Kidney (tissue), 14 donors: Measurements from ENCODE around the gene DCAF6. TPM values are rescaled to one million over a fixed set of nuclear protein-coding genes. Genes with fewer than 3 reads are reported as not detected.

Experiments used
- DNase-seq, 5 donors: peaks; one replicate each; pipeline ENCODE4 v3.0.0-alpha.2; 2013 to 2020
- FAIRE-seq: peaks from 2 replicates; lab custom pipeline; 2012; peaks lifted over from hg19 to GRCh38; lab: Jason Lieb, UNC
- H3K27ac ChIP-seq, 2 donors: one replicate each; pipeline ENCODE4 v1.7.0; 2013; ENCODE audit warnings: low read depth in 2 of 2, low read length in 2 of 2, inconsistent platforms in 1 of 2
- H3K27me3 ChIP-seq: one replicate; pipeline ENCODE4 v1.7.1; 2013; ENCODE audit warnings: low read length, inconsistent platforms; ENCODE audit not compliant: control insufficient read depth, insufficient read depth
- H3K36me3 ChIP-seq, 3 donors: one replicate each; pipeline versions ENCODE4 v1.7.0 to v1.7.1; 2013; ENCODE audit warnings: low read length in 3 of 3, control low read depth in 1 of 3, inconsistent platforms in 1 of 3; ENCODE audit not compliant: insufficient read depth in 3 of 3, control insufficient read depth in 2 of 3
- H3K4me1 ChIP-seq, 3 donors: one replicate each; pipeline versions ENCODE4 v1.7.0 to v1.7.1; 2013; ENCODE audit warnings: low read length in 3 of 3, inconsistent platforms in 1 of 3, low read depth in 1 of 3; ENCODE audit not compliant: control insufficient read depth in 2 of 3, insufficient read depth in 2 of 3
- H3K4me3 ChIP-seq, 3 donors: one replicate each; pipeline versions ENCODE4 v1.7.0 to v1.8.1; 2013; ENCODE audit warnings: low read length in 3 of 3, control low read depth in 1 of 3, inconsistent platforms in 1 of 3
- H3K9ac ChIP-seq, 3 donors: one replicate each; pipeline versions ENCODE4 v1.7.0 to v1.7.1; 2013; ENCODE audit warnings: low read length in 3 of 3, control low read depth in 1 of 3, inconsistent platforms in 1 of 3
- H3K9me3 ChIP-seq, 3 donors: one replicate each; pipeline versions ENCODE4 v1.7.0 to v1.7.1; 2013; ENCODE audit warnings: low read length in 3 of 3, control low read depth in 1 of 3, inconsistent platforms in 1 of 3; ENCODE audit not compliant: control insufficient read depth in 2 of 3, insufficient read depth in 1 of 3
- intact Hi-C: fragments of 100-400 bp; cut with DNase I; formaldehyde crosslinking; loops from one replicate; pipeline ENCODE4 v1.11.1; 2022
- polyA plus RNA-seq: library from polyadenylated mRNA; stranded (reverse); fragments of 350-450 nt; fragmentation: Illumina TruSeq; extraction: RNeasy Lipid Tissue Mini Kit (QIAGEN cat#74804); gene quantifications from one replicate; pipeline ENCODE4 v1.2.3, GENCODE V29; 2014; ENCODE audit warnings: low read depth, low replicate concordance; ENCODE audit not compliant: insufficient read depth
- total RNA-seq: library from RNA; stranded (reverse); fragmentation: NEBNext Ultra II Directional; extraction: Animal tissue kit (Norgen Biotek cat#: 25700); gene quantifications from one replicate; pipeline ENCODE4 v1.2.1, GENCODE V29; 2021
- TF ChIP-seq, protein P1 (sequence below): IDR thresholded peaks from 3 replicates; pipeline ENCODE4 v1.5.1; 2012; ENCODE audit warnings: mild to moderate bottlenecking, moderate library complexity, borderline replicate concordance; ENCODE audit not compliant: insufficient read depth; ENCODE audit errors: extremely low read depth
- donor health status: control.
- donor health status: control.
- donor health status: control.
- donor health status: control.
- donor health status: control.
- donor health status: DM: yes; HTN: yes; CAD: no.
- donor health status: Normal renal cell carcinoma (clear cell type).

DCAF6 gene
- total and polyA plus RNA-seq, 2 donors from 2014 or later, result 30.8 to 58.8 TPM

- Histone ChIP-seq H3K27ac (no peak overlapping the region), H3K36me3 (no peaks in the 10 kb centered on the region), H3K4me1 (no peaks in the 10 kb centered on the region), H3K4me3 (no peak overlapping the region), H3K9me3 (no peaks in the 10 kb centered on the region), H3K27me3 (no peaks in the 10 kb centered on the region), H3K9ac (no peak overlapping the region)
- FAIRE-seq (no peak), DNase-seq (no peak)
- intact Hi-C loops, result no loop called here
- TF ChIP-seq, protein P1, sequence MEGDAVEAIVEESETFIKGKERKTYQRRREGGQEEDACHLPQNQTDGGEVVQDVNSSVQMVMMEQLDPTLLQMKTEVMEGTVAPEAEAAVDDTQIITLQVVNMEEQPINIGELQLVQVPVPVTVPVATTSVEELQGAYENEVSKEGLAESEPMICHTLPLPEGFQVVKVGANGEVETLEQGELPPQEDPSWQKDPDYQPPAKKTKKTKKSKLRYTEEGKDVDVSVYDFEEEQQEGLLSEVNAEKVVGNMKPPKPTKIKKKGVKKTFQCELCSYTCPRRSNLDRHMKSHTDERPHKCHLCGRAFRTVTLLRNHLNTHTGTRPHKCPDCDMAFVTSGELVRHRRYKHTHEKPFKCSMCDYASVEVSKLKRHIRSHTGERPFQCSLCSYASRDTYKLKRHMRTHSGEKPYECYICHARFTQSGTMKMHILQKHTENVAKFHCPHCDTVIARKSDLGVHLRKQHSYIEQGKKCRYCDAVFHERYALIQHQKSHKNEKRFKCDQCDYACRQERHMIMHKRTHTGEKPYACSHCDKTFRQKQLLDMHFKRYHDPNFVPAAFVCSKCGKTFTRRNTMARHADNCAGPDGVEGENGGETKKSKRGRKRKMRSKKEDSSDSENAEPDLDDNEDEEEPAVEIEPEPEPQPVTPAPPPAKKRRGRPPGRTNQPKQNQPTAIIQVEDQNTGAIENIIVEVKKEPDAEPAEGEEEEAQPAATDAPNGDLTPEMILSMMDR, result no peak
Measured at GRCh38 chr1:168035345-168035744, 98.9 kb downstream of the DCAF6 start.

DNA sequence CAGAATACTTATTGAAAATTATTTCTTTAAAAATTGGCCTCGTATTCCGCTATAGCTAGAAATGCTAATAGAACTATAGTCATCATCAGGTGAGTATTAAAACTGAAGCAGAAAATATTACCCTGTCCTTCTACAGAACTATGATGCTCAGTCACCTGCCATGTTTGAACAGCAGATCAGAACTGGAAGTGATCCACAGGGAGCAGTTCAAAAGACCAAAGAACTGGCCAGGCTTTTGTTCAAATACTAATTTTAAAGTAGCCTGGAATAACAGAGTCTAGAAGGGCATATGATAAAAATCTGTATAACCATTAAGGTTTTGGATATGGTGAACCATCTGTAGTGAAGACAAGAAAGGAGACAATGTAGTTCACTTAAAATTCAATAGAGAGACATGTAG is 105.9 kb downstream of the DCAF6 start:
- no peak for DNase-seq
- no peaks in the 10 kb centered on the region for H3K9me3 ChIP-seq
- H3K4me1 ChIP-seq, result no peaks in the 10 kb centered on the region
- H3K9ac ChIP-seq, result no peak overlapping the region
- H3K4me3 ChIP-seq, result no peak overlapping the region
- intact Hi-C loops, result no loop called here
- H3K27ac ChIP-seq, result no peak overlapping the region
- TF ChIP-seq, protein P1, result no peak
- peaks cover 5 to 13% (median 12%) of the 10 kb centered on the region in 3 donors for H3K36me3 ChIP-seq
- FAIRE-seq, result no peak
- no peaks in the 10 kb centered on the region for H3K27me3 ChIP-seq

GRCh38 chr1:168045311-168045710 is 108.8 kb downstream of the DCAF6 start:
- intact Hi-C loops, result no loop called here
- Histone ChIP-seq H3K27ac (no peak overlapping the region), H3K36me3 (peaks cover 5 to 13% (median 12%) of the 10 kb centered on the region in 3 donors), H3K27me3 (no peaks in the 10 kb centered on the region), H3K9me3 (no peaks in the 10 kb centered on the region), H3K4me3 (no peak overlapping the region), H3K4me1 (no peaks in the 10 kb centered on the region), H3K9ac (no peak overlapping the region)
- no peak for DNase-seq
- TF ChIP-seq, protein P1, result no peak
- FAIRE-seq, result no peak

DNA sequence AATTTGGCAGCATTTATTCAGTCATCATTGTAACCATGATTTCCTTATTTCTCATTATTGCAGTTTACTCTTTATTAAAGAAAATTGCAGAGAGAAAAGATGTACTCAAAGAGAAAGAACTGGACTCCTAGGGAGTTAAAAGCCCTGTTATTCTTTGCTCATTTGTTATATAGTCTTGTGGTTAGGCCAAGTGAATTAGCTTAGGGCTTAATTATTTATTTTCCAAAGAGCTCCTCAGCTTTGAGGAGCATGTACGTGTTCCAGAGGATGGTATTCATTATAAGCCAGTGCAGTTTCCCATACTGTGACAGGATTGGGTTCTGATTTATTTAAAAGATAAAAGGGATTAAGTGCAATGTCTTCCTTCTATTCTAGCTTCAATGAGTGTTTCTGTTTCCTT is 113.8 kb downstream of the DCAF6 start:
- Histone ChIP-seq H3K9me3 (no peaks in the 10 kb centered on the region), H3K4me3 (no peak overlapping the region), H3K27ac (no peak overlapping the region), H3K27me3 (no peaks in the 10 kb centered on the region), H3K4me1 (no peaks in the 10 kb centered on the region), H3K36me3 (no peaks in the 10 kb centered on the region), H3K9ac (no peak overlapping the region)
- intact Hi-C loops, result no loop called here
- FAIRE-seq (no peak), DNase-seq (no peak)
- TF ChIP-seq, protein P1, result no peak
